HepG2 (cell line): Measurements from ENCODE around the gene OST4. TPM values are rescaled to one million over a fixed set of nuclear protein-coding genes. Genes with fewer than 3 reads are reported as not detected.
A peak's percentile ranks its signal among the peaks of the same experiment; 100 is the strongest.

ENCODE experiments used
- CBX5 ChIP-seq: sonication (generic); formaldehyde crosslinking; IDR thresholded peaks from 2 replicates; pipeline ENCODE4 v1.4.0; 2020; ENCODE audit warnings: missing genetic modification reagents, borderline replicate concordance
- EEA1 ChIP-seq: sonication (generic); formaldehyde crosslinking; IDR thresholded peaks from 2 replicates; pipeline ENCODE4 v1.5.1; 2020; ENCODE audit warnings: mild to moderate bottlenecking, missing genetic modification reagents, borderline replicate concordance
- FOXO1 ChIP-seq: sonication (generic); formaldehyde crosslinking; IDR thresholded peaks from 2 replicates; pipeline ENCODE4 v1.4.0; 2020; ENCODE audit warnings: missing genetic modification reagents
- GPN1 ChIP-seq: sonication (generic); formaldehyde crosslinking; IDR thresholded peaks from 2 replicates; pipeline ENCODE4 v1.5.1; 2020; ENCODE audit warnings: missing genetic modification reagents, borderline replicate concordance
- IKZF1 ChIP-seq: fragments of 450-650 bp; IDR thresholded peaks from 2 replicates; pipeline ENCODE4 v1.7.1; 2016
- MAZ ChIP-seq, 2 experiments: sonication (generic) in 1 of 2; formaldehyde crosslinking in 1 of 2; IDR thresholded peaks; 2 replicates each; pipeline versions ENCODE4 v1.5.0 to v1.6.1; 2012 to 2020; ENCODE audit warnings: low read depth in 2 of 2, mild to moderate bottlenecking in 2 of 2, borderline replicate concordance in 1 of 2, improper control_type of control experiment in 1 of 2, low read length in 1 of 2, missing genetic modification reagents in 1 of 2, moderate library complexity in 1 of 2
- NAIF1 ChIP-seq: sonication (generic); formaldehyde crosslinking; IDR thresholded peaks from 2 replicates; pipeline ENCODE4 v1.5.0; 2020; ENCODE audit warnings: mild to moderate bottlenecking, missing genetic modification reagents, borderline replicate concordance
- TFAP4 ChIP-seq: sonication (generic); IDR thresholded peaks from 2 replicates; pipeline ENCODE4 v1.6.1; 2016; ENCODE audit warnings: low read depth, borderline replicate concordance
- THYN1 ChIP-seq: sonication (generic); formaldehyde crosslinking; IDR thresholded peaks from 2 replicates; pipeline ENCODE4 v1.8.1; 2023; ENCODE audit warnings: low read depth, mild to moderate bottlenecking, moderate library complexity, missing genetic modification reagents, borderline replicate concordance
- ZBTB10 ChIP-seq: sonication (generic); formaldehyde crosslinking; IDR thresholded peaks from 2 replicates; pipeline ENCODE4 v1.4.0; 2020; ENCODE audit warnings: missing genetic modification reagents, borderline replicate concordance
- ZFY ChIP-seq: sonication (generic); formaldehyde crosslinking; IDR thresholded peaks from 2 replicates; pipeline ENCODE4 v1.4.0; 2020; ENCODE audit warnings: missing genetic modification reagents
- ZHX2 ChIP-seq, 2 experiments: sonication (generic) in 1 of 2; formaldehyde crosslinking in 1 of 2; IDR thresholded peaks; 2 replicates each; pipeline versions ENCODE4 v1.6.1 to v1.9.0; 2014 to 2022; ENCODE audit warnings: antibody characterized with exemption in 1 of 2, borderline replicate concordance in 1 of 2, inconsistent platforms in 1 of 2, low read depth in 1 of 2, missing genetic modification reagents in 1 of 2
- ZNF335 ChIP-seq: sonication (generic); formaldehyde crosslinking; IDR thresholded peaks from 2 replicates; pipeline ENCODE4 v1.4.0; 2020; ENCODE audit warnings: missing genetic modification reagents
- ZNF362 ChIP-seq: sonication (generic); formaldehyde crosslinking; IDR thresholded peaks from 2 replicates; pipeline ENCODE4 v1.4.0; 2020; ENCODE audit warnings: missing genetic modification reagents, mild to moderate bottlenecking, borderline replicate concordance
- polyA plus RNA-seq, 8 experiments: library from polyadenylated mRNA; depleted of rRNA in 3 of 8; stranded (reverse) in 7 of 8; unstranded in 1 of 8; fragments of >200 nt; fragmentation: Illumina TruSeq in 4 of 8; extraction: Trizol in 4 of 8; gene quantifications; 2 replicates each; pipeline versions ENCODE4 v1.2.1 to v1.2.3, GENCODE V29; 2011 to 2016; ENCODE audit warnings: low read depth in 4 of 8, missing spikeins in 1 of 8, mixed read lengths in 1 of 8; ENCODE audit not compliant: insufficient read depth in 1 of 8
- total RNA-seq, 5 experiments: library from RNA; depleted of rRNA; stranded (reverse); fragments of >200 nt; fragmentation: Illumina TruSeq; extraction: Trizol; gene quantifications; 2 replicates each; pipeline ENCODE4 v1.2.3, GENCODE V29; 2016; ENCODE audit warnings: low read depth in 1 of 5

OST4 gene
- total and polyA plus RNA-seq, 2 of the 13 experiments (the other 11 are each of a cell fraction or from before 2014, with no cell fraction given): 498 to 584 TPM

- TF ChIP-seq FOXO1 (CRISPR knock-in tag) (no peak), ZNF335 (CRISPR knock-in tag) (no peak), MAZ (IDR thresholded peaks at IDR 0.05; ENCODE audit: borderline replicate concordance, low read depth, low read length) (no peak), MAZ (CRISPR knock-in tag; IDR thresholded peaks at IDR 0.05; ENCODE audit: low read depth) (peak; percentile 63; the same call in 1 of the 2 replicates), CBX5 (no peak), THYN1 (CRISPR knock-in tag) (no peak), IKZF1 (no peak), GPN1 (CRISPR knock-in tag) (no peak), EEA1 (CRISPR knock-in tag) (no peak), ZNF362 (CRISPR knock-in tag) (no peak), ZHX2 (IDR thresholded peaks at IDR 0.05; ENCODE audit: low read depth) (no peak), ZHX2 (CRISPR knock-in tag; IDR thresholded peaks at IDR 0.05; ENCODE audit: borderline replicate concordance) (no peak), NAIF1 (CRISPR knock-in tag) (no peak), ZFY (no peak; the same call in none of the 2 replicates), ZBTB10 (CRISPR knock-in tag) (no peak), TFAP4 (no peak)
Observed at GRCh38 chr2:27078267-27079194, 7.1 kb upstream of the OST4 start, which contains the start of gene EMILIN1 (continued).
